HCT116 (cell line): Measurements from ENCODE around the gene HSPA12A.

Source experiments
- CEBPB ChIP-seq: IDR thresholded peaks from 2 replicates; pipeline ENCODE4 v1.6.1; 2012; ENCODE audit warnings: low read depth
- EGR1 ChIP-seq: IDR thresholded peaks from 2 replicates; pipeline ENCODE4 v1.6.1; 2012; ENCODE audit warnings: low read depth
- EZH2 ChIP-seq: fragments of 200-600 bp; sonication (generic); IDR thresholded peaks from 2 replicates; pipeline ENCODE4 v1.6.1; 2017; ENCODE audit warnings: antibody characterized with exemption, mixed run types
- EZH2phosphoT487 ChIP-seq: fragments of 200-600 bp; IDR thresholded peaks from 2 replicates; pipeline ENCODE4 v1.6.1; 2018; ENCODE audit warnings: antibody characterized with exemption, borderline replicate concordance
- JUND ChIP-seq: IDR thresholded peaks from 2 replicates; pipeline ENCODE4 v1.6.1; 2012
- POLR2A ChIP-seq: IDR thresholded peaks from 2 replicates; pipeline ENCODE4 v1.7.0; 2011; ENCODE audit warnings: borderline replicate concordance; ENCODE audit not compliant: insufficient read depth, insufficient read length; ENCODE audit errors: extremely low read depth
- POLR2AphosphoS5 ChIP-seq: IDR thresholded peaks from 2 replicates; pipeline ENCODE4 v1.6.1; 2011; ENCODE audit warnings: mild to moderate bottlenecking, low read depth, low read length, moderate library complexity
- YY1 ChIP-seq: IDR thresholded peaks from 2 replicates; pipeline ENCODE4 v1.6.1; 2011; ENCODE audit warnings: low read length, low read depth, moderate library complexity, mild to moderate bottlenecking; ENCODE audit not compliant: insufficient replicate concordance; ENCODE audit errors: extremely low read depth
- ZNF274 ChIP-seq: fragments of 200-500 bp; sonication (Bioruptor generic); IDR thresholded peaks from 2 replicates; pipeline ENCODE4 v1.6.1; 2014; ENCODE audit warnings: mild to moderate bottlenecking, low read depth, low read length, inconsistent platforms
- TF ChIP-seq, protein P1 (sequence below): IDR thresholded peaks from 2 replicates; pipeline ENCODE4 v1.6.1; 2012
- TF ChIP-seq, protein P2 (sequence below), 3 experiments: fragments of 200-600 bp in 1 of 3; sonication (generic) in 1 of 3; IDR thresholded peaks in 2 of 3; conservative IDR thresholded peaks in 1 of 3; 2 replicates each; pipeline ENCODE4 v1.5.1; 2012 to 2017; ENCODE audit warnings: low read depth in 2 of 3, low read length in 2 of 3, antibody characterized with exemption in 1 of 3, borderline replicate concordance in 1 of 3, control low read depth in 1 of 3, mild to moderate bottlenecking in 1 of 3, mixed read lengths in 1 of 3, mixed run types in 1 of 3, moderate library complexity in 1 of 3; ENCODE audit not compliant: insufficient read depth in 1 of 3
- TF ChIP-seq, protein P3 (sequence below): IDR thresholded peaks from 2 replicates; pipeline ENCODE4 v1.6.1; 2012

DNA sequence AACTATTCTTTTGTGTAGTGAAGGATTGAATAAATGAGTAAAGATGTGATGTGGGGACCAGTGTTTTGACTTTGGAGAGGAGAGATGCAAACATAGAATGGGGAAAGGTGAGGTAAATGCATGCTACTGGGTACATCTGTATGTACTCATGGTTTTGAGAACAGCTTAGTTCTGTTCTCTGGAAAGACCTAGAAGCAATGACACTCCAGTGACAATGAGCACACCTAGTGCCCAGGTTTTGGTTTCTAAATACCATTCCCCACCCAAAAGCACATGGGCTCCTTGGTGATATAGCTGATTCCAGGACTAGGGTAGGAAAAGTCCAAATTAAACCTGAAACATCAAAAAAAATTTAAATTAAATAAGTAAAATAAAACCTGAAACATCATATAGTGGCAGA, 22.6 kb upstream of the HSPA12A start:
- TF ChIP-seq EZH2 (no peak), YY1 (no peak), EGR1 (no peak), CEBPB (no peak), JUND (no peak), EZH2phosphoT487 (no peak), POLR2AphosphoS5 (no peak), POLR2A (no peak), ZNF274 (no peak)
- TF ChIP-seq, protein P1, sequence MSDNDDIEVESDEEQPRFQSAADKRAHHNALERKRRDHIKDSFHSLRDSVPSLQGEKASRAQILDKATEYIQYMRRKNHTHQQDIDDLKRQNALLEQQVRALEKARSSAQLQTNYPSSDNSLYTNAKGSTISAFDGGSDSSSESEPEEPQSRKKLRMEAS, result no peak
- TF ChIP-seq, protein P2, sequence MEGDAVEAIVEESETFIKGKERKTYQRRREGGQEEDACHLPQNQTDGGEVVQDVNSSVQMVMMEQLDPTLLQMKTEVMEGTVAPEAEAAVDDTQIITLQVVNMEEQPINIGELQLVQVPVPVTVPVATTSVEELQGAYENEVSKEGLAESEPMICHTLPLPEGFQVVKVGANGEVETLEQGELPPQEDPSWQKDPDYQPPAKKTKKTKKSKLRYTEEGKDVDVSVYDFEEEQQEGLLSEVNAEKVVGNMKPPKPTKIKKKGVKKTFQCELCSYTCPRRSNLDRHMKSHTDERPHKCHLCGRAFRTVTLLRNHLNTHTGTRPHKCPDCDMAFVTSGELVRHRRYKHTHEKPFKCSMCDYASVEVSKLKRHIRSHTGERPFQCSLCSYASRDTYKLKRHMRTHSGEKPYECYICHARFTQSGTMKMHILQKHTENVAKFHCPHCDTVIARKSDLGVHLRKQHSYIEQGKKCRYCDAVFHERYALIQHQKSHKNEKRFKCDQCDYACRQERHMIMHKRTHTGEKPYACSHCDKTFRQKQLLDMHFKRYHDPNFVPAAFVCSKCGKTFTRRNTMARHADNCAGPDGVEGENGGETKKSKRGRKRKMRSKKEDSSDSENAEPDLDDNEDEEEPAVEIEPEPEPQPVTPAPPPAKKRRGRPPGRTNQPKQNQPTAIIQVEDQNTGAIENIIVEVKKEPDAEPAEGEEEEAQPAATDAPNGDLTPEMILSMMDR (IDR thresholded peaks at IDR 0.05 in 2 of 3, conservative IDR thresholded peaks at IDR 0.05 in 1 of 3; ENCODE audit: borderline replicate concordance in 1 of 3, insufficient read depth in 1 of 3, low read depth in 2 of 3, low read length in 2 of 3), result no peak
- TF ChIP-seq, protein P3, sequence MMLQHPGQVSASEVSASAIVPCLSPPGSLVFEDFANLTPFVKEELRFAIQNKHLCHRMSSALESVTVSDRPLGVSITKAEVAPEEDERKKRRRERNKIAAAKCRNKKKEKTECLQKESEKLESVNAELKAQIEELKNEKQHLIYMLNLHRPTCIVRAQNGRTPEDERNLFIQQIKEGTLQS, result no peak
